HL-60 (cell line): ENCODE data around the gene CCDC194.

Experiments
- CTCF ChIP-seq: IDR thresholded peaks from one replicate; pipeline ENCODE4 v1.5.1; 2011; ENCODE audit warnings: low read length, control low read depth, inconsistent platforms; ENCODE audit not compliant: insufficient read depth
- GABPA ChIP-seq: IDR thresholded peaks from 2 replicates; pipeline ENCODE4 v1.6.1; 2012; ENCODE audit warnings: low read depth
- POLR2AphosphoS5 ChIP-seq: IDR thresholded peaks from 2 replicates; pipeline ENCODE4 v1.6.1; 2012; ENCODE audit warnings: low read depth
- REST ChIP-seq: IDR thresholded peaks from 2 replicates; pipeline ENCODE4 v1.6.1; 2012; ENCODE audit warnings: low read depth; ENCODE audit not compliant: insufficient replicate concordance
- SPI1 ChIP-seq: IDR thresholded peaks from 2 replicates; pipeline ENCODE4 v1.6.1; 2012; ENCODE audit warnings: low read depth, mild to moderate bottlenecking, borderline replicate concordance

- no peak for TF ChIP-seq CTCF
- no peak for TF ChIP-seq POLR2AphosphoS5
- TF ChIP-seq SPI1: no peak
- TF ChIP-seq REST: no peak
- TF ChIP-seq GABPA: no peak
These were observed 41.3 kb downstream of the CCDC194 start for GRCh38 chr19:17352608-17353280.
